ENCODE results near the gene ZNF438.
A peak's percentile ranks its signal among the peaks of the same experiment; 100 is the strongest.

Gene ZNF438

DNA sequence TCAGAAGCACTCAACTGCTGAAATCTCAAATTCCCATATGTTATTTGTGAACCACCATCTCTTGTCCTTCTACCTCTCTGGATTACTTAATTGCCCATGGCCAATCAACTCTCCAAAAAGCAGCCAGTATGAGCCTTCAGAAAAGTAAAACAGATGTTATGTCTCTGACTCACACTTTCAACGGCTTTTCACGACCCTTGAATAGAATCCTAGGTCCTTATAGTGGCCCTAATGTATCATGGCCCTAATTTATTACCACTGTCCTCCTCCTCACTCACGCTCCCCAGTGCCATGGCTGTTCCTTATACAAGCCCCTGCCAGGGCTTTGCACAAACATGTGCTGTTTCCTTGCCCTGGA lies 20.0 kb downstream of the ZNF438 start:
- no peak for DNase-seq

GRCh38 chr10:31011017-31011664 lies 20.5 kb downstream of the ZNF438 start:
- DNase-seq = no peak

DNA sequence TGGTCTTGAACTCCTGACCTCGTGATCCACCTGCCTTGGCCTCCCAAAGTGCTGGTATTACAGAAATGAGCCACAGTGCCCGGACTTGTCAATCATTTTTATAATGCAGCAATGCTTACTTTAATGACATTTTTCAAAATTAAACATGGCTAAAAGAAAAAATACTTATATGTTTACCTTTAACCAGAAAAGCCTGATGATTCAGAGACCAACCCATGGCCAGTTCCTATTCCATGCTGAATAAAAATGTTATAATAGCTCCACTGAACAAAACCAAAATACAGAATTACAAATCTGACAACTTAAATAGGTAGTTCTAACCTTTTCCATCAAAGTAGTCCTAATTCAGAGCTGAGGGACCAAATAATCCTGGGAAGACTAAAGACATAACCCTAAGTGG lies 21.6 kb downstream of the ZNF438 start:
- no peak for DNase-seq

- DNase-seq = no peak
Measured at GRCh38 chr10:31005895-31006294, 25.8 kb downstream of the ZNF438 start.

DNA sequence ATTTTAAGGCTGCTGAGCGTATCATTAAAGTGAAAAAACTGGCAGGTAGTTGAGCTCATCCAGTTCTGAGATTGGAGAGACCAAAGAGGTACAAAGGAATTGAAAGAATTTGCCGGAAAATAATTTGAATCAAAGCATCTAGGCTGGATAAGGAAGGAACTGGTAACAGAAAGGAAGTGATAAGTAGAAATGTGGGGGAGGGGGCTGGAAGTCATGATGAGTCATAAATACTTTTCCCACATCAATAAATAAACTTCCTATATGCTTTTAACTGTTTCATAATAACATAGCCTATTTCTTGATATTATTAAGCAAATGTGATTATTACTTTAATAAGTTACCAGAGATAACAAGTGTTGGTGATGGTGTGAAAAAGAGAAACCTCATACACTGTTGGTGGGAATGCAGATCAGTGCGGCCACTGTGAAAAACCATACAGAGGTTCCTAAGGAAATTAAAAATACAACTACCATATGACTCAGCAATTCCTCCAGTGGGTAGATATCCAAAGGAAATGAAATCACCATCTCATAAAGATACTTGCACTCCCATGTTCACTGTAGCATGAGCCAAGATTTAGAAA lies 27.0 kb downstream of the ZNF438 start:
- DNase-seq = no peak

DNA sequence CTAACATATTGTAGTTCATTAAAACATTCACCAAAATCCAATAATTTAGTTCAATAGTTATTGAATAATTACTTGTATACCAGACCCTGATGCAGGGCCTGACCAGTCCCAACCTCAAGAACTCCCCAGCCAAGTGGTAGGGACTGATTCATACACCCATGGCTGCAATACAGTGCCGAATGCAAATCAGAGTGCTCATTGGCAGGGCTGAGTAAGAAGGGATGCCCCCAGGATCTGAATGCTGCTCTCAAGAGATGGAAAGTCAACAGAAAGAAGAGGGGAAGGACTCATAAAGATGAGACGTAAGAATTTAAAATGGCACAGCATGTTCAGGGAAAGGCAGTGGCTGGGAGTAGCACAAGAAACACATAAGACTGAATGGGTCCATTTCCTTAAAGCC lies 29.9 kb downstream of the ZNF438 start:
- no peak for DNase-seq

- DNase-seq = peak; percentile 70
Measured at GRCh38 chr10:31000867-31001266, 30.8 kb downstream of the ZNF438 start.

DNA sequence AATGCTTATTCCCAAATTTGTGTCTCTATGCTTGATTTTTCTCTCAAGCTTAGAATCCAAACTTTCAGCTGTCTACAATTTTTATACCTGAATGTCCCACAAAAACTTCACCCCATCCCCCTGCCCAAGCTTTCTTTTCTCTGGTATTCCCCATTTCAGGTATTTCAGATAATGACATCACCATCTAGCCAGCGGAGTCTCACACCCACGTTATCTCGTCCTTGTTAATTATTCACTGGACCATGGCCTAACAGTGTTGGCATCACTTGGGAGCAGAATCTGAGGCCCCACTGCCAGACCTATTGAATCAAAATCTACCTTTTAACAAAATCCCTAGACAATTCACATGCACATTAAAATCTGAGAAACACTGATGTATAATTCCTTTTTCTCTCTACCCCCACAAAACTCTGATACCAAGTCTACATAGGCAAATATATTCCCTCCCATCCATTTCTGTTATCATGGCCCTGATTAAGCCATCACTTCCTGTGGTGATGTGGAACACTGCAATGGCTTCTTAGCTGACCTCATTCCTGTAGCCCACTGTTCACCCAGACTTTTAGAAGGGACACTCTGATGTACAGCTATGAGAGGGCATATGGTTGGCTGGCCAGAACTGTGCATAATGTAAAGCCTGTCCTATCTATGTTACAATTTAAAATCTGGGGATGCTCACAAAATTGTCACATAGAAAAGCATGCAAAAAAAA lies 31.4 kb downstream of the ZNF438 start:
- DNase-seq = peak; percentile 49

DNA sequence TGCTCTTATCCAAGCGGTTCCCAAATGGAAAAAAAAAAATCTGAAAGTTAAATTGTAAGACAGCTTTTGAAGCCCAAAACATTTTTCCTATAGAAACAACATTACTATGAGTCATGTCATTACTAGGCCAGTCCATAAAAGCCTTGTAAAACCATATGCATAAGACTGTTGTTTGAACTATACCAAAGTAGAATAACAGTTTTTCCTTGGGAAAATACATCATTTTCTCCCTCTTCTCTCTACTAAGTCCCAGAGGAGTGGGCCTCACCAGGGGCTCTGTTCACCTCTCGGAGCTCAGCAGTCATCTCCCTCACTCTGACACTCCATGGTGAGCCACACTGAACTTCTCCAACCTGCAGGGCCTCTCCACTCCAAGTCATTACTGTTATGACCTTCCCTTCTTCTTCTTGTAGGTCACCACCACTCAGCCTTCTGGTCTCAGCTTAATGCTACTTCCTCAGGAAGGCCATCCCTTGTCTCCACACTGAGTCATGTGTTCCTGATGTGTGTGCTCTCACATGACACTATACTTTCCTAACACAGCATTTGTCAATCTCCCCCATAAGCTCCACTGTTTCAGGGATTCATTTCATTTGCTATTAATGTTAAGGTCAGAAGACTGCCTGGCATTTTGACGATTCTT lies 32.5 kb downstream of the ZNF438 start:
- DNase-seq = peak; percentile 37

DNA sequence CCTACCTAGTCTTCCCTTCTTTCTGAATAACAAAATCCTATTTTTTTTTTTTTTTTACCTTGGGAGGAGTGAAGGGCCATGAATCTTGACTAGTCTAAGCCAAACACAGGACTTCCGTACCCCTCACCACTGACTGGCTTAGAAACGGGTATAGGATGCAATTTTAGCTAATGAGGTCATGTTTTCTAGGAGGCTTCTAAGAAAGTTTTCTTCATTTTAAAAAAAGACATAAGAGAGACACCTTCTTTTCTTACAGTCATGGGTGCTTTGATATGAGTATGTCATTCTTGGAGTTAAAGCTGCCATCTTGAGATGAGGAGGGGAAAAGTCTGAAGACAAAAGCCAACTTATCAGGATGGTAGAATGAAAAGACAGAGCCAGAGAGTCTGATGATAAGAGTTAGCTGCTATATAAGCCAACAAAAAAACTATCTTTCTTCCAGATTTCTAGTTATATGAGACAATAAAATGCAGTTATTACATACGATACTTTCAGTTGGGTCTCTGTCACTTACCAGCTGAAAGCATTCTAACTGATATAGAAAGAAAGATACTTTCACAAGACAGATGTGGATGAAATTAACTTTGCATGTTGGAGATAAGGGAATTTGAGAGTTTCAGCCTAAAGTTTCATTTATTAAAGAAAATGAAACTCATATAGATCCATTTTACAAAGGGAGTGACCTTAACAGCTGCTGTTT lies 34.0 kb downstream of the ZNF438 start:
- no peak for DNase-seq

GRCh38 chr10:30996481-30997005 lies 35.1 kb downstream of the ZNF438 start:
- DNase-seq = no peak

DNA sequence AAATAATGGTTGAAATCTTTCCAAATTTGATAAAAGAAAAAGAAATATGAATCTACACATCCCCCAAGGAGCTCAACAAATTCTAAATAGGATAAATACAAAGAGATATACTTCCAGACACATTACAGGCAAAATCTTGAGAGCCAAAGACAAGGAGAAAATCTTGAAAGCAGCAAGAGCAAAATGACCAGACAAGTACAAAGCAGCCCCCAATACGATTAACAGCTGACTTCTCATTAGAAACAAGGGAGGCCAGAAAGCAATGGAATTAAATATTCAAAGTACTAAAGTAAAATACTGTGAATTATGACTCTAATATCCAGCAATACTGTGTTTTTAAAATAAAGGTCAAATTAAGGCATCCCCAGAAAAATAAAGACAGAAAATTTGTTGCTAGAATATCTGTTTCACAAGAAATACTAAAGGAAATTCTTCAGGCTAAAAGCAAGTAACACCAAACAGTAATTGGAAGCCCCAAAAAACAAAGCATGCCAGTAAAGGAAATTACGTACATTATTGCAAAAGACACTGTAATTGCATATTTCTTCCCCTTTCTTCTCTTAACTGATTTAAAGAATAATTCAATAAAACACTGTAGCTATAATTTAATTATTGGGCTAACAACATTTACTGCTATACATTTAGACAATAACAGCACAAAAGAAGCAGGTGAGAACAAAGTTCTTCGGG lies 36.4 kb downstream of the ZNF438 start:
- peak; percentile 21 for DNase-seq

GRCh38 chr10:30993155-30993554 lies 38.5 kb downstream of the ZNF438 start:
- DNase-seq = no peak

GRCh38 chr10:30992681-30993080 lies 39.0 kb downstream of the ZNF438 start:
- DNase-seq = no peak

GRCh38 chr10:30991647-30992011 lies 40.0 kb downstream of the ZNF438 start:
- DNase-seq = no peak

- DNase-seq = no peak
Measured at GRCh38 chr10:30990971-30991646, 40.6 kb downstream of the ZNF438 start.

DNA sequence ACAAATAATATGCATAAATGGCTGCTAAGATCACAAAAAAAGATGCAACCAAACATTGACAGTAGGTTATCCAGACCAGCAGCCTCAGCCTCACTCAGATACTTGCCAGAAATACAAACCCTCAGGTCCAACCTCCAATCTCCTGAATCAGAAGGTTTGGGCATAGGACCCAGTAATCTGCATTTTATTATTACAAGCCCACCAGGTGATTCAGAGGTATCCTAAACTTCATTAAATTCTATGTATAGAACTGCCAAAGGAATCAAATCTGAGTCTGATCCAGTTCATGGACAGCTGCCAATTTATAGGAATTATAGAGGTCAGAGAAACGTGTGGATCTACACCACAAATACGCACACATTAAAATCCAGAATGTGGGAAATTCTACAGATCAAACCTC lies 41.3 kb downstream of the ZNF438 start:
- DNase-seq = no peak

DNA sequence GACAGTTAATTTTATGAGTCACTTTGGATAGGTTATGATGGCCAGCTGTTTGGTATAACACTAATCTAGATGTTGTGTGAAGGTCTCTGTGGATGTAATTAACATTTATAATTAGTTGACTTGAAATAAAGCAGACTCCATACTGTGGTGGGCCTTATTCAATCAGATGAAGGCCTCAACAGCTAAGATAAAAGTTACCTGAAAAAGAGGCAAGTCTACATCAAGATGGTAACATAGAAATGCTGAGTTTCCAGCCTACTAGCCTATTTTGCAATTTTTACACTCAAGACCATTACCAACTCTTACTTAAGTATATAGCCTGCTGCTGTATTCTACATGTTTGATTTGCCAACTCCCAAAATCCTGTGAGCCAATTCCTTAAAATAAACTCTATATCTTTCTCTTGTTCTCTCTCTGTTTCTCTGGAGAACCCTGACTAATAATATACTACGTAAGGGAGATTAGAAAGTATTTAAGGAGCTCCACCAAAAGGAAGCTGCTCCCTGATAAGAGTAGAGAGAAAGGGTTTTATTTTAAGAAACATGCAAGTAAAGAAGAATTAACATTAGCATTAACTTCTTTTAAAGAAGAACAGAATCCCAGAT lies 42.7 kb downstream of the ZNF438 start:
- DNase-seq = no peak

GRCh38 chr10:30987463-30987862 lies 44.2 kb downstream of the ZNF438 start:
- DNase-seq = no peak

DNA sequence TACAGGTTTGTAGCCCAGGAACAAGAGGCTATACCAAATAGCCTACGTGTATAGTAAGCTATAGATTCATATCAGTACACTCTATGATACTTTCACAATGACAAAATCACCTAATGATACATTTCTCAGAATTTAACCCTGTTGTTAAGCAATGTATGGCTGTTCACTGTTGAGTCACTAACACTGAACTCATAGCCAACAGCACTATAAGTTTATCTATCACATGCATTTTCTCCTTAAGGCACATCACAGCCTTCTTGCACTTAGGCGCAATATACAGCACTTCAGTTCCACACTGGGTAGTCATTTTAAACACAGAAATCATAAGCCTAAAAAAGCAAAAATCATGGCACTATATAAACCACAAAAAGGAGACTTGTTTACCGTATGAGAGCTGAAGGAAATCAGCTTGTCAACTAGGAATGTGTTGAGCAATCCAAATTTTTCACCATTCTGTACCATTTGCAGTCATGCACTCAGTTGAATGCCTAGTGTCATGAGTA lies 45.6 kb downstream of the ZNF438 start:
- DNase-seq = peak; percentile 48

- no peak for DNase-seq
Measured at GRCh38 chr10:30985512-30985911, 46.2 kb downstream of the ZNF438 start.

Data from hematopoietic multipotent progenitor cell treated with erythropoietin and hydrocortisone succinate and interleukin-3 and kit ligand, for 6 days (in vitro differentiated cells).